ENCODE results near the gene COMT.
"Not testable (repeated sequence)": the region's sequence is repeated elsewhere in the genome, so short reads cannot be mapped to it uniquely, and the experiment has no call there.

COMT gene

GRCh38 chr22:19907902-19908301 is 33.7 kb upstream of the COMT start:
- not testable (repeated sequence) for H3K4me3 ChIP-seq (ENCODE audit: low read depth, low read length)

GRCh38 chr22:19909350-19910179 is 32.0 kb upstream of the COMT start:
- H3K4me3 ChIP-seq (ENCODE audit: low read depth, low read length): no peak overlapping the region

- no peak overlapping the region for H3K4me3 ChIP-seq (ENCODE audit: low read depth, low read length)
These were observed 31.3 kb upstream of the COMT start for GRCh38 chr22:19910180-19910744.

- H3K4me3 ChIP-seq (ENCODE audit: low read depth, low read length): no peak overlapping the region
These were observed 29.9 kb upstream of the COMT start for GRCh38 chr22:19911540-19912270.

GRCh38 chr22:19912271-19912999 is 29.1 kb upstream of the COMT start:
- no peak overlapping the region for H3K4me3 ChIP-seq (ENCODE audit: low read depth, low read length)

- H3K4me3 ChIP-seq (ENCODE audit: low read depth, low read length): no peak overlapping the region
These were observed 28.1 kb upstream of the COMT start for GRCh38 chr22:19913337-19913936.

GRCh38 chr22:19914201-19914943 is 27.2 kb upstream of the COMT start:
- no peak overlapping the region for H3K4me3 ChIP-seq (ENCODE audit: low read depth, low read length)

- no peak overlapping the region for H3K4me3 ChIP-seq (ENCODE audit: low read depth, low read length)
These were observed 26.2 kb upstream of the COMT start for GRCh38 chr22:19915287-19915954.

- no peak overlapping the region for H3K4me3 ChIP-seq (ENCODE audit: low read depth, low read length)
These were observed 25.6 kb upstream of the COMT start for GRCh38 chr22:19916006-19916405.

GRCh38 chr22:19916941-19917340 is 24.6 kb upstream of the COMT start:
- H3K4me3 ChIP-seq (ENCODE audit: low read depth, low read length): no peak overlapping the region

GRCh38 chr22:19917389-19918138 is 24.0 kb upstream of the COMT start:
- no peak overlapping the region for H3K4me3 ChIP-seq (ENCODE audit: low read depth, low read length)

GRCh38 chr22:19918332-19919106 is 23.1 kb upstream of the COMT start:
- no peak overlapping the region for H3K4me3 ChIP-seq (ENCODE audit: low read depth, low read length)

- no peak overlapping the region for H3K4me3 ChIP-seq (ENCODE audit: low read depth, low read length)
These were observed 21.7 kb upstream of the COMT start for GRCh38 chr22:19919701-19920363.

- no peak overlapping the region for H3K4me3 ChIP-seq (ENCODE audit: low read depth, low read length)
These were observed 20.0 kb upstream of the COMT start for GRCh38 chr22:19921544-19922081.

- no peak overlapping the region for H3K4me3 ChIP-seq (ENCODE audit: low read depth, low read length)
These were observed 17.6 kb upstream of the COMT start for GRCh38 chr22:19923914-19924513.

GRCh38 chr22:19926028-19926427 is 15.5 kb upstream of the COMT start:
- H3K4me3 ChIP-seq (ENCODE audit: low read depth, low read length): not testable (repeated sequence)

- H3K4me3 ChIP-seq (ENCODE audit: low read depth, low read length): no peak overlapping the region
These were observed 13.9 kb upstream of the COMT start for GRCh38 chr22:19927696-19928095.

Measured in iPS-11a (cell line).